H1 (cell line): ENCODE data around the gene FHDC1. TPM values are rescaled to one million over a fixed set of nuclear protein-coding genes. Genes with fewer than 3 reads are reported as not detected.

Source experiments
- CTCF ChIA-PET: fragments of 300-600 bp; sonication (Branson Sonifier 250); formaldehyde crosslinking; loops from one replicate; lab custom pipeline; 2021; ENCODE audit not compliant: partially characterized antibody; lab: Charles Lee
- POLR2A ChIA-PET: fragments of 300-600 bp; sonication (Branson Sonifier 250); formaldehyde crosslinking; loops from one replicate; lab custom pipeline; 2021; ENCODE audit warnings: inconsistent platforms; ENCODE audit not compliant: partially characterized antibody; lab: Charles Lee
- DNase-seq, 2 experiments: peaks; one replicate each; pipeline versions ENCODE4 v3.0.0 to v3.0.0-alpha.2; 2010 to 2022; ENCODE audit warnings: low spot score in 2 of 2, low read depth in 1 of 2, mixed read lengths in 1 of 2
- FAIRE-seq: peaks from 2 replicates; lab custom pipeline; 2011; peaks lifted over from hg19 to GRCh38; lab: Jason Lieb, UNC
- H2AFZ ChIP-seq: 2 replicates; pipeline ENCODE4 v1.8.1; 2012; ENCODE audit warnings: low read length, inconsistent platforms
- H2AK5ac ChIP-seq: 2 replicates; pipeline ENCODE4 v1.6.1; 2013; ENCODE audit warnings: low read depth, low read length
- H2BK120ac ChIP-seq: replicated peaks from 2 replicates; pipeline ENCODE3; 2013; ENCODE audit warnings: low read depth, low read length, inconsistent platforms
- H2BK12ac ChIP-seq: 2 replicates; pipeline ENCODE4 v1.6.1; 2013; ENCODE audit warnings: low read depth, low read length
- H2BK15ac ChIP-seq: 2 replicates; pipeline ENCODE4 v1.6.1; 2013; ENCODE audit warnings: low read length
- H2BK20ac ChIP-seq: 2 replicates; pipeline ENCODE4 v1.6.1; 2013; ENCODE audit warnings: low read length
- H2BK5ac ChIP-seq: 2 replicates; pipeline ENCODE4 v1.6.1; 2013; ENCODE audit warnings: low read depth, low read length
- H3K14ac ChIP-seq: 2 replicates; pipeline ENCODE4 v1.6.1; 2013; ENCODE audit warnings: inconsistent platforms; ENCODE audit not compliant: insufficient read length
- H3K18ac ChIP-seq: 2 replicates; pipeline ENCODE4 v1.6.1; 2013; ENCODE audit warnings: low read length; ENCODE audit errors: extremely low read depth
- H3K23ac ChIP-seq: 2 replicates; pipeline ENCODE4 v1.6.1; 2013; ENCODE audit warnings: inconsistent platforms; ENCODE audit not compliant: insufficient read length
- H3K23me2 ChIP-seq: 2 replicates; pipeline ENCODE4 v1.6.1; 2013; ENCODE audit warnings: low read depth, low read length
- H3K27ac ChIP-seq: 2 replicates; pipeline ENCODE4 v1.6.1; 2011; ENCODE audit warnings: low read depth, low read length, inconsistent platforms
- H3K27me3 ChIP-seq, 4 experiments: replicated peaks in 1 of 4; 1 replicate in 1 of 4; 2 replicates in 3 of 4; pipeline versions ENCODE4 v1.6.1 to v1.8.1; 2011 to 2013; ENCODE audit warnings: low read length in 3 of 4, mild to moderate bottlenecking in 3 of 4, inconsistent platforms in 2 of 4, mixed read lengths in 2 of 4, moderate library complexity in 1 of 4; ENCODE audit not compliant: control insufficient read depth in 3 of 4, insufficient read depth in 3 of 4; ENCODE audit errors: extremely low read depth in 1 of 4
- H3K36me3 ChIP-seq, 4 experiments: 2 replicates each; pipeline versions ENCODE4 v1.6.1 to v1.8.1; 2011 to 2013; ENCODE audit warnings: mild to moderate bottlenecking in 4 of 4, low read length in 3 of 4, moderate library complexity in 2 of 4, control low read depth in 1 of 4, inconsistent platforms in 1 of 4; ENCODE audit not compliant: insufficient read depth in 4 of 4, control insufficient read depth in 2 of 4
- H3K4ac ChIP-seq: replicated peaks from 2 replicates; pipeline ENCODE3; 2013; ENCODE audit warnings: low read length, low read depth, mixed read lengths, inconsistent platforms; ENCODE audit not compliant: insufficient read length
- H3K4me1 ChIP-seq, 4 experiments: replicated peaks in 1 of 4; 1 replicate in 1 of 4; 2 replicates in 3 of 4; pipeline versions ENCODE4 v1.6.1 to v1.8.1; 2011 to 2013; ENCODE audit warnings: low read length in 3 of 4, inconsistent platforms in 2 of 4, mixed read lengths in 1 of 4; ENCODE audit not compliant: insufficient read depth in 4 of 4, control insufficient read depth in 3 of 4
- H3K4me2 ChIP-seq, 2 experiments: 2 replicates each; pipeline versions ENCODE4 v1.6.1 to v1.8.1; 2011 to 2013; ENCODE audit warnings: low read depth in 2 of 2, low read length in 2 of 2, control low read depth in 1 of 2, inconsistent platforms in 1 of 2, mild to moderate bottlenecking in 1 of 2; ENCODE audit not compliant: insufficient read depth in 1 of 2
- H3K4me3 ChIP-seq, 4 experiments: fragments of 200-600, 300-600 bp in 1 of 4; sonication (generic), shearing (Covaris generic), sonication (Bioruptor Twin) in 1 of 4; 2 replicates each; pipeline versions ENCODE4 v1.5.1 to v1.8.1; 2011 to 2016; ENCODE audit warnings: low read length in 4 of 4, low read depth in 3 of 4, control low read depth in 2 of 4, inconsistent platforms in 2 of 4, mild to moderate bottlenecking in 2 of 4, mixed read lengths in 1 of 4, moderate library complexity in 1 of 4; ENCODE audit not compliant: insufficient read depth in 2 of 4; ENCODE audit errors: extremely low read depth in 1 of 4
- H3K56ac ChIP-seq: replicated peaks from 2 replicates; pipeline ENCODE3; 2013; ENCODE audit warnings: low read depth, mild to moderate bottlenecking, mixed read lengths, low read length, inconsistent platforms; ENCODE audit not compliant: insufficient read length
- H3K79me1 ChIP-seq: 2 replicates; pipeline ENCODE4 v1.6.1; 2013; ENCODE audit warnings: low read depth, low read length, control low read depth
- H3K79me2 ChIP-seq, 2 experiments: 2 replicates each; pipeline versions ENCODE4 v1.6.1 to v1.8.1; 2012 to 2013; ENCODE audit warnings: low read length in 2 of 2, mild to moderate bottlenecking in 2 of 2, inconsistent platforms in 1 of 2; ENCODE audit not compliant: insufficient read depth in 2 of 2, control insufficient read depth in 1 of 2
- H3K9ac ChIP-seq, 4 experiments: replicated peaks in 1 of 4; 1 replicate in 1 of 4; 2 replicates in 3 of 4; pipeline versions ENCODE4 v1.6.1 to v1.8.1; 2011 to 2013; ENCODE audit warnings: low read depth in 3 of 4, low read length in 3 of 4, control low read depth in 2 of 4, mild to moderate bottlenecking in 2 of 4, moderate library complexity in 2 of 4, inconsistent platforms in 1 of 4; ENCODE audit errors: extremely low read depth in 1 of 4
- H3K9me3 ChIP-seq, 2 experiments: 2 replicates each; pipeline versions ENCODE4 v1.6.1 to v1.8.1; 2012 to 2013; ENCODE audit warnings: mild to moderate bottlenecking in 2 of 2, moderate library complexity in 2 of 2, control low read depth in 1 of 2, inconsistent platforms in 1 of 2, low read depth in 1 of 2, low read length in 1 of 2, mixed read lengths in 1 of 2; ENCODE audit not compliant: insufficient read depth in 2 of 2
- H4K20me1 ChIP-seq, 2 experiments: replicated peaks in 1 of 2; 2 replicates each; pipeline versions ENCODE3 to v1.8.1; 2011 to 2013; ENCODE audit warnings: inconsistent platforms in 2 of 2, low read length in 2 of 2, mild to moderate bottlenecking in 1 of 2; ENCODE audit not compliant: insufficient read depth in 2 of 2, control insufficient read depth in 1 of 2
- H4K5ac ChIP-seq: 2 replicates; pipeline ENCODE4 v1.6.1; 2013; ENCODE audit warnings: low read length, low read depth, mixed read lengths, inconsistent platforms; ENCODE audit not compliant: insufficient read length
- H4K8ac ChIP-seq: 2 replicates; pipeline ENCODE4 v1.8.0; 2013; ENCODE audit warnings: mild to moderate bottlenecking, moderate library complexity, low read length, inconsistent platforms; ENCODE audit not compliant: insufficient read depth; ENCODE audit errors: extremely low read depth
- H4K91ac ChIP-seq: replicated peaks from 2 replicates; pipeline ENCODE3; 2013; ENCODE audit warnings: low read length, mixed read lengths, inconsistent platforms; ENCODE audit not compliant: insufficient read length
- CTBP2 ChIP-seq: IDR thresholded peaks from 2 replicates; pipeline ENCODE4 v1.7.0; 2011; ENCODE audit warnings: borderline replicate concordance, mild to moderate bottlenecking, moderate library complexity, mixed read lengths, low read length; ENCODE audit not compliant: insufficient read depth, insufficient read length
- SIX5 ChIP-seq: IDR thresholded peaks from 2 replicates; pipeline ENCODE4 v1.6.1; 2011; ENCODE audit warnings: mild to moderate bottlenecking, low read depth, low read length
- TCF12 ChIP-seq: IDR thresholded peaks from 2 replicates; pipeline ENCODE4 v1.6.1; 2011; ENCODE audit warnings: low read depth, mild to moderate bottlenecking, low read length
- WGBS, 2 experiments: shearing (Covaris generic) in 1 of 2; methylation state at CpG; one replicate each; pipeline versions ENCODE4 v1.1.6 to v1.1.7; 2013 to 2015; ENCODE audit warnings: low lambda C conversion rate in 2 of 2, mixed read lengths in 2 of 2, inconsistent platforms in 1 of 2, low coverage in 1 of 2, missing lambda C conversion rate in 1 of 2; ENCODE audit not compliant: insufficient replicate concordance in 2 of 2, insufficient coverage in 1 of 2, insufficient read length in 1 of 2; ENCODE audit errors: extremely low coverage in 1 of 2, missing lambda C conversion rate in 1 of 2; 5-methylcytosine and 5-hydroxymethylcytosine counted together
- polyA plus RNA-seq, 7 experiments: library from polyadenylated mRNA; depleted of rRNA in 3 of 7; stranded (reverse) in 5 of 7; unstranded in 2 of 7; fragments of >200 nt in 5 of 7; fragments of 200-250 nt in 2 of 7; gene quantifications; 1 replicate in 5 of 7; 2 replicates in 1 of 7; 4 replicates in 1 of 7; pipeline versions ENCODE4 v1.2.1 to v1.2.3, GENCODE V29; 2011 to 2013; ENCODE audit warnings: missing spikeins in 2 of 7, mixed read lengths in 2 of 7
- total RNA-seq: library from RNA; stranded (reverse); fragmentation: NEBNext Ultra II Directional; extraction: Animal tissue kit (Norgen Biotek cat#: 25700); gene quantifications from 2 replicates; pipeline ENCODE4 v1.2.1, GENCODE V29; 2021

Gene FHDC1
- total and polyA plus RNA-seq, 2 of the 8 experiments (the other 6 are each of a cell fraction or from before 2014, with no cell fraction given): 6.4 to 28.6 TPM

DNA sequence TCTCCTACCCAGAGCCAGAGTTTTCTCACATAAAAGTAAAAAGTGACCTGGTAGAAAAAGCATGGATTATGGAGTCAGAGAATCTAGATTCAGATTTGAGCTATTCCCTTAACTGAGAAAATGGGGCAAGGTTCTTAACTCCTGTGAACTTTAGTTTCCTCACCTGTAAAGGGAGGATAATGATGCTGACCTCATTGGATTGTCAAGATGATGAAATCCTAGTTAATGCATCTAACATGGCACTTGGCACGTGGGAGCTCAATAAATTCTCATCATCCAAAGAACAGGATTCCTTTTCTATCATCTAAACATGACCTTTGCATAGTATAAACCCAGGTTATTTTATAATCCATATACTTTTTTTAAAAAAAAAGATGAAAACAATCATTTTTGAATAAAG, 18.6 kb downstream of the FHDC1 start:
- FAIRE-seq: no peak
- H4K8ac ChIP-seq: no peak overlapping the region

More for the DNA sequence above, 18.6 kb downstream of the FHDC1 start:
- Histone ChIP-seq H3K4me3 (no peak overlapping the region), H4K5ac (no peak overlapping the region), H3K27me3 (no peaks in the 10 kb centered on the region), H3K23ac (no peak overlapping the region), H2BK120ac (no peak overlapping the region), H3K14ac (no peak overlapping the region), H4K91ac (no peak overlapping the region), H3K4ac (no peak overlapping the region), H3K23me2 (no peaks in the 10 kb centered on the region), H3K9ac (no peak overlapping the region), H3K79me2 (peaks cover 0 to 33% of the 10 kb centered on the region in 2 experiments; a peak in 2 of 4 replicates), H2BK5ac (no peak overlapping the region), H3K4me1 (peaks cover 7 to 19% (median 12%) of the 10 kb centered on the region in 4 experiments), H3K4me2 (no peak overlapping the region), H4K20me1 (no peaks in the 10 kb centered on the region), H2BK12ac (no peak overlapping the region), H3K79me1 (0 out of 2 replicates have a peak, but pooled peaks cover 2% of the 10 kb centered on the region), H2AK5ac (no peak overlapping the region), H2BK15ac (no peak overlapping the region), H3K56ac (no peak overlapping the region), H3K9me3 (no peaks in the 10 kb centered on the region), H3K36me3 (peaks cover 6 to 41% (median 20%) of the 10 kb centered on the region in 4 experiments; a peak in 7 of 8 replicates), H2BK20ac (no peak overlapping the region), H3K27ac (no peak overlapping the region), H3K18ac (no peak overlapping the region), H2AFZ (no peak overlapping the region)
- CTCF ChIA-PET: interaction anchor here (0.6 to 1.4 kb wide), 3 partner anchors 11 to 479 kb away, joined by 3 to 7 read pairs (median 5); no protein-coding TSS in a partner anchor
- POLR2A ChIA-PET: no interaction called here
- 87% methylated on average over 1 of the region's 1 CpG; no CpG with 5 or more reads in 1 of the 2 experiments for WGBS, 2 experiments
- TF ChIP-seq TCF12 (no peak), SIX5 (no peak), CTBP2 (no peak)
- no peak for DNase-seq
